NCI-H1694 treated with DMSO at 0.1 percent for 48 hours (cell line): ENCODE results near the gene TUFM.
"Not testable (repeated sequence)": the region's sequence is repeated elsewhere in the genome, so short reads cannot be mapped to it uniquely, and the experiment has no call there.

Experiments
- DNase-seq: peaks from one replicate; lab custom pipeline; 2025; lab: John Stamatoyannopoulos, UW

TUFM gene

GRCh38 chr16:28875134-28876018, 29.2 kb upstream of the TUFM start:
- no peak for DNase-seq

- no peak for DNase-seq
These were observed 28.3 kb upstream of the TUFM start for GRCh38 chr16:28874406-28874805.

- DNase-seq, result no peak
These were observed 27.5 kb upstream of the TUFM start for GRCh38 chr16:28873543-28874201.

- DNase-seq, result no peak
These were observed 26.8 kb upstream of the TUFM start for GRCh38 chr16:28872952-28873351.

- no peak for DNase-seq
These were observed 23.1 kb upstream of the TUFM start for GRCh38 chr16:28869201-28869600.

- not testable (repeated sequence) for DNase-seq
These were observed 21.5 kb upstream of the TUFM start for GRCh38 chr16:28867646-28868045.

- DNase-seq, result no peak
These were observed 21.1 kb upstream of the TUFM start for GRCh38 chr16:28867241-28867640.

- no peak for DNase-seq
These were observed 20.3 kb upstream of the TUFM start for GRCh38 chr16:28866454-28866804.

GRCh38 chr16:28865722-28866453, 19.7 kb upstream of the TUFM start:
- no peak for DNase-seq

- DNase-seq, result no peak
These were observed 19.0 kb upstream of the TUFM start for GRCh38 chr16:28865001-28865688.

- DNase-seq, result no peak
These were observed 18.0 kb upstream of the TUFM start for GRCh38 chr16:28863929-28864793.

- no peak for DNase-seq
These were observed 13.2 kb upstream of the TUFM start for GRCh38 chr16:28859326-28859725.

GRCh38 chr16:28858421-28858820, 12.3 kb upstream of the TUFM start:
- DNase-seq, result no peak

GRCh38 chr16:28846933-28847273, 755 bp upstream of the TUFM start:
- DNase-seq, result no peak

- no peak for DNase-seq
These were observed 428 bp downstream of the TUFM start for GRCh38 chr16:28845761-28846079.

GRCh38 chr16:28845293-28845692, 855 bp downstream of the TUFM start:
- no peak for DNase-seq

GRCh38 chr16:28844226-28844885, 1.8 kb downstream of the TUFM start:
- no peak for DNase-seq

- no peak for DNase-seq
These were observed 2.4 kb downstream of the TUFM start for GRCh38 chr16:28843766-28844165.

GRCh38 chr16:28842696-28843095, 3.5 kb downstream of the TUFM start:
- DNase-seq, result no peak

GRCh38 chr16:28839899-28840298, 6.2 kb downstream of the TUFM start:
- DNase-seq, result no peak

- DNase-seq, result no peak
These were observed 7.0 kb downstream of the TUFM start for GRCh38 chr16:28839004-28839639.
